Nephron progenitor cell (in vitro differentiated cells): ENCODE data around the gene TCEAL9.
"Not testable (repeated sequence)": the region's sequence is repeated elsewhere in the genome, so short reads cannot be mapped to it uniquely, and the experiment has no call there.

ENCODE experiments used
- DNase-seq: peaks from one replicate; pipeline ENCODE4 v3.0.0; 2021
- H3K27ac Mint-ChIP-seq: 2 replicates; pipeline ENCODE4 v1.8.0; 2021; ENCODE audit warnings: mild to moderate bottlenecking, moderate library complexity, mixed read lengths
- H3K27me3 Mint-ChIP-seq: 2 replicates; pipeline ENCODE4 v1.8.0; 2021; ENCODE audit warnings: mild to moderate bottlenecking, low read depth, mixed read lengths; ENCODE audit not compliant: poor library complexity
- H3K36me3 Mint-ChIP-seq: 2 replicates; pipeline ENCODE4 v1.8.0; 2021; ENCODE audit warnings: low read depth, mixed read lengths
- H3K4me1 Mint-ChIP-seq: 2 replicates; pipeline ENCODE4 v1.8.0; 2021; ENCODE audit warnings: mixed read lengths
- H3K4me3 Mint-ChIP-seq: 2 replicates; pipeline ENCODE4 v1.8.0; 2021; ENCODE audit warnings: mild to moderate bottlenecking, moderate library complexity, mixed read lengths
- H3K9me3 Mint-ChIP-seq: 2 replicates; pipeline ENCODE4 v1.8.0; 2021; ENCODE audit warnings: mild to moderate bottlenecking, moderate library complexity, mixed read lengths
- TF ChIP-seq, protein P1 (sequence below): fragments of 200-600 bp; sonication (generic); IDR thresholded peaks from 2 replicates; pipeline ENCODE4 v1.5.0; 2021; ENCODE audit warnings: antibody characterized with exemption

The TCEAL9 gene

DNA sequence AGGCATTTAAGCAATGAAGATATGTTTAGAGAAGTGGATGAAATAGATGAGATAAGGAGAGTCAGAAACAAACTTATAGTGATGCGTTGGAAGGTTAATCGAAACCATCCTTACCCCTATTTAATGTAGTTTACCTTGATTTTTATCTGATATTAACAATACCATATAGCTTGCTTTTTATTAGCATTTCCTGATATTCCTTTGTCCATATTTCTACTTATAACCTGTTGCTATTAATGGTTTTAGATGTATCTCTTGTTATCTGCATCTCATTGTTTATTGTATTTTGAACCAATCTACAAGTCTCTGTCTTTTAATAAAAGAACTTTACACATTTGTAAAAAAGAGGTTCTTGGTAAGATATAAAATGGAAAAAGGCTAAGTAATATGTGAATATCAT is 1.6 kb downstream of the TCEAL9 start:
- Mint-ChIP-seq H3K36me3 (peaks cover 17% of the 10 kb centered on the region), H3K27ac (no peak overlapping the region), H3K4me1 (peaks cover 24% of the 10 kb centered on the region), H3K4me3 (peak overlapping the region; percentile 97), H3K9me3 (peaks cover 15% of the 10 kb centered on the region), H3K27me3 (no peaks in the 10 kb centered on the region)
- TF ChIP-seq, protein P1, sequence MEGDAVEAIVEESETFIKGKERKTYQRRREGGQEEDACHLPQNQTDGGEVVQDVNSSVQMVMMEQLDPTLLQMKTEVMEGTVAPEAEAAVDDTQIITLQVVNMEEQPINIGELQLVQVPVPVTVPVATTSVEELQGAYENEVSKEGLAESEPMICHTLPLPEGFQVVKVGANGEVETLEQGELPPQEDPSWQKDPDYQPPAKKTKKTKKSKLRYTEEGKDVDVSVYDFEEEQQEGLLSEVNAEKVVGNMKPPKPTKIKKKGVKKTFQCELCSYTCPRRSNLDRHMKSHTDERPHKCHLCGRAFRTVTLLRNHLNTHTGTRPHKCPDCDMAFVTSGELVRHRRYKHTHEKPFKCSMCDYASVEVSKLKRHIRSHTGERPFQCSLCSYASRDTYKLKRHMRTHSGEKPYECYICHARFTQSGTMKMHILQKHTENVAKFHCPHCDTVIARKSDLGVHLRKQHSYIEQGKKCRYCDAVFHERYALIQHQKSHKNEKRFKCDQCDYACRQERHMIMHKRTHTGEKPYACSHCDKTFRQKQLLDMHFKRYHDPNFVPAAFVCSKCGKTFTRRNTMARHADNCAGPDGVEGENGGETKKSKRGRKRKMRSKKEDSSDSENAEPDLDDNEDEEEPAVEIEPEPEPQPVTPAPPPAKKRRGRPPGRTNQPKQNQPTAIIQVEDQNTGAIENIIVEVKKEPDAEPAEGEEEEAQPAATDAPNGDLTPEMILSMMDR, result no peak
- DNase-seq, result no peak

DNA sequence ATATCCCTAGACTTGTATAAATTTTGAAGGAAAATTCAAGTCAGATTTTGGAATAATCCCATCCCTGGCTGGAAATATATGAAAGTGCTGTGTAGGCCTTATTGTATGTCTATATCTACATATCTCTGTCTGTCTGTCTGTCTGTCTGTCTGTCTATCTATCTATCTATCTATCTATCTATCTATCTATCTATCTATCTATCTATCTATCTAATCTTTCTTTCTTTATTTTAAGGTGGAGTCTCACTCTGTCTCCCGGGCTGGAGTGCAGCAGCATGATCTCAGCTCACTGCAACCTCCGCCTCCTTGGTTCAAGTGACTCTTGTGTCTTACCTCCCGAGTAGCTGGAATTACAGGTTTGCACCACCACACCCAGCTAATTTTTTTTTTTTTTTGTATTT is 3.3 kb downstream of the TCEAL9 start:
- H3K9me3 Mint-ChIP-seq, result peaks cover 21% of the 10 kb centered on the region
- H3K4me3 Mint-ChIP-seq, DNase-seq, H3K27me3 Mint-ChIP-seq, H3K27ac Mint-ChIP-seq: not testable (repeated sequence)
- peaks cover 24% of the 10 kb centered on the region for H3K4me1 Mint-ChIP-seq
- H3K36me3 Mint-ChIP-seq, result peaks cover 17% of the 10 kb centered on the region

DNA sequence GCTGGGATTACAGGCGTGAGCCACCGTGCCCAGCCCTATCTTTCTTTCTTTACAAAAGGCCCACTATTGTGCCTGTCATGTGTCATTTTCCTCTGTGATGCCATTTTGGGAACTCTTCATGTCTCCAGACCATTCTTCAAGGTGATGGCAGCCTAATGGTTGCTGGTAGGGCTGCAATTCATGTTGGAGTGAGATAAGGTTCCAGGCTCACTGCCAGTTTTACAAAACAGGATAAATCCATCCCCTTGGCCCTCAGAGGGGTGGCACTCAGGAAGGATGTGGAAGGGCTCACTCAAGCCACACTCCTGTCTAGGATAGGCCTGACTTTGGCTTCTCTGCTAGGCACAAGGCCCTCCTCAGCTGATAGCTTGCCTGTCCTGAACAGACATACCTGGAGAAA is 3.8 kb downstream of the TCEAL9 start:
- Mint-ChIP-seq H3K9me3 (peaks cover 22% of the 10 kb centered on the region), H3K36me3 (peaks cover 17% of the 10 kb centered on the region), H3K4me1 (peaks cover 24% of the 10 kb centered on the region), H3K4me3 (no peak overlapping the region), H3K27ac (no peak overlapping the region), H3K27me3 (no peaks in the 10 kb centered on the region)
- DNase-seq, result no peak
- TF ChIP-seq, protein P1, result no peak

DNA sequence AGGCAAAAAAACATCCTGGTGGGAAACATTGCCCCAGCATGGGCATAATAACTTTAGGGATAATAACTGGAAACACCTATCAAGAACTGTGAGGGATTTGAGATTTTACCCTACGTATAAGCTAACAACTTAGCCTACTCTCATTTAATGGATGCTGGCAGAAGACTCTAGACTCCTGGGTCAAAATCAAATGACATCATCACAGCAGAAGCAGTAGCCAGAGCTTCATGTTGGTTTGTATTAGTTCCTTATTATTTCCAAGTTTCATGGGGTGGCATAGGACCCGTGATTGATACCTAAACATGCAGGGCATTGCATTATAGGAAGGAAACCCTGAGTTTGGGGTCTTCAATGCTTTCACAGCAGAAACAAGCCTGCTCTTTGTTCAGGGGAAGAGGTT is 4.6 kb downstream of the TCEAL9 start:
- Mint-ChIP-seq H3K36me3 (peaks cover 17% of the 10 kb centered on the region), H3K27ac (no peak overlapping the region), H3K4me1 (peaks cover 20% of the 10 kb centered on the region), H3K27me3 (no peaks in the 10 kb centered on the region), H3K4me3 (no peak overlapping the region), H3K9me3 (peaks cover 25% of the 10 kb centered on the region)
- TF ChIP-seq, protein P1, result no peak
- DNase-seq, result no peak

DNA sequence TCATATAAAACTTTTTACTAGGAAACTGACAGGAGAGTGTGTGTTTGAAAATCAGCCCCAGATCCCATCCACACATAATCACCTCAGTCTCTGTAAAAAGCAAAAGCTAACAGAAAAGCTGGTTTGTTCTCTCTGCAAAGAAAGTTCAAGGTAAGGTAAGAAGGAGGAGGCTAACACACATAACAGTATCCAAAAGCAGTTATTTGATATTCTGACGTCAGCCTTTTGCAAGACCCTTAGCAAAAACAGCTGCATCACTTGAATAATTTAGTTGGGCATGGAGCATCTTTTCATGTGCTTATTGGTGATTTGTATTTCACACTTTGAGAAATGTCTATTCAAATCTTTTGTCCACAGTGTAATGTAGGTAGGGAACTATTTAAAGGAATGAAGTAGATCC is 5.5 kb downstream of the TCEAL9 start:
- no peaks in the 10 kb centered on the region for H3K27me3 Mint-ChIP-seq
- H3K4me3 Mint-ChIP-seq, result no peak overlapping the region
- DNase-seq, result no peak
- peaks cover 14% of the 10 kb centered on the region for H3K4me1 Mint-ChIP-seq
- TF ChIP-seq, protein P1, result no peak
- no peak overlapping the region for H3K27ac Mint-ChIP-seq
- peaks cover 30% of the 10 kb centered on the region for H3K9me3 Mint-ChIP-seq
- peaks cover 17% of the 10 kb centered on the region for H3K36me3 Mint-ChIP-seq

DNA sequence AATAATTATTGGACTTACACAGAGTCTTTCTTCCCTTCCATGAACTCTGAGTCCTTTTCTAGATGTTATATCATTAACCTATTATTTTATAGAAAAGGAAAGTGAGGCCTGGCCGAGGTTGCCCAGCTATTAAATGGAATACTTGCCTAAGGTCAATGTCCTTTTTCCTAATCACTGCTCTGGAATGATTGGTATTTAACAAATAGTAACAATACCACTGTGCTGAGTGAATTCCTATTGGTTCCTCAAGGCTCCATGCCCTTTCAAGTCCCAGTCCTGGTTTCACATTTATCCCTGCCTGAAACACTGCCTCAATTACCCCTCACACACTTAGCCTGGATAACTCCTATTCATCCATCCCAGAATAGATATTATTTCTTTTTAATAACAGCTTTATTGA is 6.2 kb downstream of the TCEAL9 start:
- Mint-ChIP-seq H3K4me1 (peaks cover 13% of the 10 kb centered on the region), H3K27ac (no peak overlapping the region), H3K36me3 (peaks cover 14% of the 10 kb centered on the region), H3K27me3 (no peaks in the 10 kb centered on the region), H3K9me3 (peaks cover 37% of the 10 kb centered on the region), H3K4me3 (no peak overlapping the region)
- no peak for DNase-seq
- TF ChIP-seq, protein P1, result no peak
